ENCODE measurements around the gene GCNT2.
"Not testable (repeated sequence)": the region's sequence is repeated elsewhere in the genome, so short reads cannot be mapped to it uniquely, and the experiment has no call there.

Gene GCNT2

DNA sequence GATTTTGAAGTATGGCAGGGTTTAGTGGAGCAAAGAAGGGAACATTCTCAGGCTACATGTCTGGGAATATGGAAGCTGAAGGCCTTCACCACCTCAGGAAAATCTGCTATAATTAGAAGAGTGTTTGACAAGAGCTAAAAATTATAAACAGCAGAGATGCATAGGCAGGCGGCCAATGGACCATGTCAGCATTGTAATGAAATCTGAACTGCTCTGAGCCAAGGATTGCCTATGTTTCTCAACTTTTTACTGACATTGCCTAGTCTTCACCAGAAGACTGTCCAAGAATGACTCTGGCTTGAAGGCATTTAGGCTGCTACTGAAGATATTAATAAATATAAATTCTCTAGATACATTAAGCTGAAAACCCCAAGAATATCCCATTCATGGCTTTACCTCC is 89.1 kb downstream of the GCNT2 start:
- DNase-seq (ENCODE audit: low read depth, low spot score), result no peak

GRCh38 chr6:10612161-10612560 is 91.0 kb downstream of the GCNT2 start:
- no peak for DNase-seq (ENCODE audit: low read depth, low spot score)

GRCh38 chr6:10613077-10613476 is 91.9 kb downstream of the GCNT2 start:
- no peak for DNase-seq (ENCODE audit: low read depth, low spot score)

DNA sequence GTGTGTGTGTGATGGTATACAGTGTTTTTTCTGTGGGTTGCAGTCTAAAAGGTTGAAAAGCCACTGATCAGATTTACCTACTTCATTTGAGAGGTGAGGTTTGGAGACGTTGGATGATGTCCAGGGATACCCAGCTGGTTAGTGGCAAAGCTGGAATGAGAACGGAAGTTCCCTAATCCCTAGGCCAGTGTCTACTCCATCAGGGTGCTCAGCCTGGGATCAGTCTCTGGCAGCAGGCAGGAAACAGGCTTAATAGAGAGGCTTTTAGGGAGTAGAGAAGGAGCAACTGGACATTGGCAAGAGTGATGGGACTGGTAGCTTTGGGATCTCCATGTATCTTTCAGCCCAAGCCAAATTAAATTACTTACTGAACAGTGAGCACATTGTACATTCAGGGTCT is 92.6 kb downstream of the GCNT2 start:
- DNase-seq (ENCODE audit: low read depth, low spot score), result no peak

DNA sequence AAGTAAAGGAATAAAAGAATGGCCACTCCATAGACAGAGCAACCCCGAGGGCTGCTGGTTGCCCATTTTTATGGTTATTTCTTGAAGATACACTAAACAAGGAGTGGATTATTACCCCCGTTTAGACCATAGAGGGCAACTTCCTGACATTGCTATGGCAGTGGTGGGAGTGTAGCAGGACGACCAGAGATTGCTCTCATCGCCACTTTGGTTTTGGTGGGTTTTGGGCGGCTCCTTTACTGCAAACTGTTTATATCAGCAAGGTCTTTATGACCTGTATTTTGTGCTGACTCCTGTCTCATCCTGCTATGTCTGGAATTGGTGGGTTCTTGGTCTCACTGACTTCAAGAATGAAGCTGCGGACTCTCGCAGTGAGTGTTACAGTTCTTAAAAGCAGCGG is 94.5 kb downstream of the GCNT2 start:
- no peak for DNase-seq (ENCODE audit: low read depth, low spot score)

DNA sequence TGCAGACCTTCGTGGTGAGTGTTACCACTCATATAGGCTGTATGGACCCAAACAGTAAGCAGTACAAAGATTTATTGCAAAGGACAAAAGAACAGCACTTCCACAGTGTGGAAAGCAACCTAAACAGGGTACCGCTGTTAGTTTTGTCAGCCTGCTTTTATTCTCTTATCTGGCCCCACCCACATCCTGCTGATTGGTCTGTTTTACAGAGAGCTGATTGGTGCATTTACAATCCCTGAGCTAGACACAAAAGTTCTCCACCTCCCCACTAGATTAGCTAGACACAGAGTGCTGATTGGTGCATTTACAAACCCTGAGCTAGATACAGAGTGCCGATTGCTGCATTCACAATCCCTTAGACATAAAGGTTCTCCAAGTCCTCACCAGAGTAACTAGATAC is 95.1 kb downstream of the GCNT2 start:
- DNase-seq (ENCODE audit: low read depth, low spot score), result not testable (repeated sequence)

GRCh38 chr6:10617008-10617696 is 96.0 kb downstream of the GCNT2 start:
- DNase-seq (ENCODE audit: low read depth, low spot score), result no peak

GRCh38 chr6:10618409-10618808 is 97.3 kb downstream of the GCNT2 start:
- no peak for DNase-seq (ENCODE audit: low read depth, low spot score)

DNA sequence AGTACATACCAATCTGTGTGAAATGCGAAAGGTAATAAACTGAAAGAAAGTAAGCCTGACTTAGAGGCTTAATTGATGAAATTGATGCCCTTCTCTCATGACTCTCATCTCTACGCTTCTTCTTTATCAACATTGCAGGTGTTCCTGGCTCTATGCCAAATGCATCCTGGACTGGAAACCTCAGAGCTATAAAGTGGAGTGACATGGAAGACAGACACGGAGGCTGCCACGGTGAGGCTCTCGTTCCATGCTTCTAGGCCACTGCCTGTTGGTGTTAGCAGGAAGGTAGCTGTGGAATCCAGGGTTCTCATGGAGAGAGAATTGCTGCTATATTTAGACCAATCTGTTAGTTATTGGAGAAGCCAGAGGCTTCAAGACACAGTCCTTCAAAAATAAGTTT is 100.1 kb downstream of the GCNT2 start:
- no peak for DNase-seq (ENCODE audit: low read depth, low spot score)

GRCh38 chr6:10621847-10622246 is 100.7 kb downstream of the GCNT2 start:
- no peak for DNase-seq (ENCODE audit: low read depth, low spot score)

DNA sequence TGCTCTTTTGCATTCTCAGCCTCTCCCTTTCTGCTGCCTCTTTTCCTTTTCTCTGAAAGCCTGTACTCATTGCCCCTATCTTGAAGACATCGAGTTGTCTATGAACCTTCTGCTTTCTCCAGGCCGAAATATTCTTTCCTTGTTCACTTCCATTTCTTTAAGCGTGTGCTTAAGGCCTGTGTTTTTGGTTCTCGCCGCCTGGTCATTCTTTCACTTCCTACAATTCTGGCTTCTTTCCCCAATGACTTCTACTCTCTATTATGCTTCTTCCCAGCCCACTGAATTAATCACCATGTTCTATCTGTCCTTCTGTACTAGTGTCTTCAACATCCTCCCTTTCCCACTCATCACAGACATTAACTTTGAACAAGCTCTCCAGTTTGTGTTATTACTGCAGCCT is 103.7 kb downstream of the GCNT2 start:
- DNase-seq (ENCODE audit: low read depth, low spot score), result no peak

- no peak for DNase-seq (ENCODE audit: low read depth, low spot score)
Measured at GRCh38 chr6:10626154-10626741, 105.1 kb downstream of the GCNT2 start.

DNA sequence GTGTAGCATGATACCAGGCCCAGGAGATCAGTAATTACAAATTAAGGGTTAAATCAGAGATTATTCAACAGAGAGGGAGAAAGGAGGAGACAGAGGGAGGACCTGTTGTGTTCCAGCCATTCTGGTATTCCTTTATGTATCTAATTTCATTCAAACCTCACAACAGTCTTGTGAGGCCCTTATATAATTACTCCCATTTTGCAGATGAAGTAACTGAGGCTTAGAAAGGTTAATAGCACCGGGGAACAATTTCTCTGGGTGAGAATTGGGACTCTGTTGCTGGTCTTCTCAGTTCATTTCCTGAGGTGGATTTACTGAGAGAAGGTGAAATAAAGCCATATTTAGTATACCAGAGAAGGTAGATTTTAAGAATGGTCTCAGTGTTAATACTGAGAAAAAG is 106.6 kb downstream of the GCNT2 start:
- no peak for DNase-seq (ENCODE audit: low read depth, low spot score)

GRCh38 chr6:10630178-10630577 is 109.0 kb downstream of the GCNT2 start:
- DNase-seq (ENCODE audit: low read depth, low spot score), result no peak

- no peak for DNase-seq (ENCODE audit: low read depth, low spot score)
Measured at GRCh38 chr6:10633216-10633615, 112.1 kb downstream of the GCNT2 start.

DNA sequence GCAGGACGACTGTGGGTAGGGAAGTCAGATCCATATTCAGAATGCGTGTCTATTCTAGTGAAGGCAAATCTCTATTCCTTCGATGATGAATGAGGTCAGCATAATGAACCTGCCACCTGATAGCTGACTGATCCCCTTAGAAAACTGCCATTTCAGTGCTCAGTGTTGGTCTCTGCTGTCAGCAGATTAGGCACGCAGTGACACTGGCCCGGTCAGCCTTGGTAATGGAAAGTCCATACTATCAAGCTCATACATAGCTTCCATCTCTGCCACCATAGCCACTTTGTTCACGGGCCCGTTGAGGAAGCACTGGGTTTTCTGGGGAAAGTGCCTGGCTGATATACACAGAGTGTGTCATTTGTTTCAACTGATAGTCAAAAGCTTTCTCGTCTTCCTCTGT is 119.3 kb downstream of the GCNT2 start:
- DNase-seq (ENCODE audit: low read depth, low spot score), result no peak

DNA sequence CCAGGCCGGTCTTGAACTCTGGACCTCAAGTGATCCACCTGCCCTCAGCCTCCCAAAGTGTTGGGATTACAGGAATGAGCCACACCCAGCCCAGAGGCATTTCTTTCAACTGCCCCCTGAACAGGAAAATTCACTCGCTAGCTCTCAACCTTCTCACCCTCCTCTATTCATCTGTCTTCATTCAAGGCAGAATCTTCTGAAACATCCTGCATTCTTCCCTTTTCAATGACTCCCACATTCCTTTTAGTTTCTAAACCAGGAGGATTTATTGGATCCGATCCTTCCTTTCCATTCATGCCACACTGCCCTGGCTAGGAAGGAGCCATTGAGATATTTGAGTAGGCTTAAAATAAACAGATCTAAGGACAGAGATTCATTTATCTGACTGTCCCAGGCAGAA is 120.4 kb downstream of the GCNT2 start:
- no peak for DNase-seq (ENCODE audit: low read depth, low spot score)

GRCh38 chr6:10643201-10643651 is 122.1 kb downstream of the GCNT2 start:
- no peak for DNase-seq (ENCODE audit: low read depth, low spot score)

DNA sequence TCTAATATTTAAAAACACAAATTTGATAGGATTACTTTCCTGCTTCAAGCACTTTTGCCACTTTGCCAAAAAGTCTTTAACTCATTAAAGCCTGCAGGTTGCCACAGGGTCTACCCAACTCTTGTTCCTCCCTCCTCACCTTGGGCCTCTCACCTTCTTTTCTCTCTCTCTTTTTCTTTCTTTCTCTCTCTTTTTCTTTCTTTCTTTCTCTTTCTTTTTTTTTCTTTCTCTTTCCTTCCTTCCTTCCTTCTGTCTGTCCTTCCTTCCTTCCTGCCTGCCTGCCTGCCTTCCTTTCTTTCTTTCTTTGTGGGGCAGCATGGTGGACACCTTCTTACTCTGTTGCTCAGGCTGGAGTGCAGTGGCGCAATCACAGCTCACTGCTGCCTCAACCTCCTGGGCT is 123.1 kb downstream of the GCNT2 start:
- DNase-seq (ENCODE audit: low read depth, low spot score), result no peak

- DNase-seq (ENCODE audit: low read depth, low spot score), result no peak
Measured at GRCh38 chr6:10655508-10656055, 134.4 kb downstream of the GCNT2 start.

- DNase-seq (ENCODE audit: low read depth, low spot score), result no peak
Measured at GRCh38 chr6:10658910-10659698, 138.0 kb downstream of the GCNT2 start.

DNA sequence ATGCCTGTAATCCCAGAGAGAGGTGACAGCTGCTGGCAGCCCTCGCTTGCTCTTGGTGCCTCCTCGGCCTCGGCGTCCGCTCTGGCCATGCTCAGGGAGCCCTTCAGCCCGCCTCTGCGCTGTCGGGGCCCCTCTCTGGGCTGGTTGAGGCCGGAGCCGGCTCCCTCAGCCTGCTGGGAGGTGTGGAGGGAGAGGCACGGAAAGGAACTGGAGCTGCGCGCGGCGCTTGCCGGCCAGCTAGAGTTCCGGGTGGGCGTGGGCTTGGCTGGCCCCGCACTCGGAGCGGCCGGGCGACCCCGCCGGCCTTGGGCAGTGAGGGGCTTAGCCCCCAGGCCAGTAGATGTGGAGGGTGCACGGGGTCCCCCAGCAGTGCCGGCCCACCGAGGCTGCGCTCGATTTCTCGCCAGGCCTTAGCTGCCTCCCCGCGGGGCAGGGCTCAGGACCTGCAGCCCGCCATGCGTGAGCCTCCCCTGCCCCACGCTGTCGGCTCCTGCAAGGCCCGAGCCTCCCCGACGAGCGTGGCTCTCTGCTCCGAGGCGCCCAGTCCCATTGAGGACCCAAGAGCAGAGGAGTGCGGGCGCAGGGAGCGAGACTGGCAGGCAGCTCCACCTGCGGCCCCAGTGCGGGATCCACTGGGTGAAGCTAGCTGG is 138.7 kb downstream of the GCNT2 start:
- DNase-seq (ENCODE audit: low read depth, low spot score), result no peak
